ENCODE data around the gene ALS2.
"Not testable (repeated sequence)": the region's sequence is repeated elsewhere in the genome, so short reads cannot be mapped to it uniquely, and the experiment has no call there.

The ALS2 gene

DNA sequence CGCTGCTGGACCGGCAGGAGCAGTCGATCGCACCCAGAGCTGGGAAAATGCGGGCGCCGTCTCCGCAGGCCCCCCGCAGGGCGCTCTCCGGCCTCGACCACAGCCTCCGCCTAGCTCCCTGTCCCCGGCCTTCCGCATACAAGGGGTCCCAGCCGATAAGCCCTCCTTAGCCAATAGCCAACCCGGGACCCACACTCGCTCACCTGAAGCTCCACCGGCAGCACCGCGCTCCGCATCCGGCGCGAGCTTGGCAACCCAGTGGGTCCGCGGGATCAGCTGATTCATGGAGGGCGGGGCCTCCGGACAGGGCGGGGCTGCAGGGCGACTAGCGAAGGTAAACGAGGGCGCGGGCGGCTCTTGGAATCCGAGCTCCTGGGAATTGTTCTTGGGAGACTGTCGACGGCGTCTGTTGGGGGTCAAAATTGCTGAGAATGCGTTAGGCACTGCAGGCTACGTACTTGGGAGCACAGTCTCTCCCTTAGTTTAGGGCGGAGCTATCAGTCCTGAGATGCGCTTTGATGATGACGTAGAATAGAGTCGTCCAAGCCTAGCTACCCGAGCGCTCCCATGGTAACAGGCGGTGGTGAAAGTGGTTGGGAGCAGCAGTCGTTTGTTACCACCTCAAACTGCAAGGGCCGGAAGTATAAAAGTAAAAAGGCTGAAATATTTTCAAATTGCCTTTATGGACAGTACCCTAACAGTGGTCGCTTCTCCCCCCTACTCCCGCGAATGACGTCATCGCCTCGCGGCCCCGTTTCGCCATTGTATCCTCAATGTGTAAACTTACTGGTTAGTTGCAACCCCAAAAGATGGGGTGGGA lies at the start of gene ALS2:
TSS of gene ALS2 (minus strand) at position 260 of the 820 bp plus-strand sequence. CDS start 12,048 bp downstream, outside the sequence.
- peak within 1 kb of the TSS; percentile 75 for H3K4me3 ChIP-seq (ENCODE audit: low read depth, low read length)

- H3K4me3 ChIP-seq (ENCODE audit: low read depth, low read length) = no peak overlapping the region
These were observed 47.5 kb upstream of the ALS2 start for GRCh38 chr2:201828220-201828619.

- no peak overlapping the region for H3K4me3 ChIP-seq (ENCODE audit: low read depth, low read length)
These were observed 46.9 kb upstream of the ALS2 start for GRCh38 chr2:201827621-201828020.

- H3K4me3 ChIP-seq (ENCODE audit: low read depth, low read length) = no peak overlapping the region
These were observed 43.5 kb upstream of the ALS2 start for GRCh38 chr2:201824212-201824611.

DNA sequence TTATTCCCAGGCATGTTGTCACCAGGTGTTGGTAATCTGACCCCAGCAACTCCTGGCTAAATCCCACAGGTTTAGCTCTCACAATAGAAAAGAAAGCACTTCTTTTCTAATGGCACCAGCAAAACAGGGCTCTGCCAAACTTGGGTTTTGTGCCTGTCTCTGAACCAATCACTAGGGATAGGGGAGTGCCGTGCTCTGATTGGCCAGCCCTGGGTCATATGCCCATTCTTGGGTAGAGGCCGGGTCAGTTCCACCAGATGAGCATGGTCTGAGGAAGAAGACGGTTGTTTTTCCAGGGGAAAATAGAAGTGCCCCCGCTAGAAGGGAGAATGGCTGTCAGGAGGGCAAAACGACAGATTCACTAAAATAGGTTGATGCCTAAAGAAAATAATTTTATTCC lies 40.3 kb upstream of the ALS2 start:
- no peak overlapping the region for H3K4me3 ChIP-seq (ENCODE audit: low read depth, low read length)

- H3K4me3 ChIP-seq (ENCODE audit: low read depth, low read length) = no peak overlapping the region
These were observed 39.8 kb upstream of the ALS2 start for GRCh38 chr2:201820383-201821007.

DNA sequence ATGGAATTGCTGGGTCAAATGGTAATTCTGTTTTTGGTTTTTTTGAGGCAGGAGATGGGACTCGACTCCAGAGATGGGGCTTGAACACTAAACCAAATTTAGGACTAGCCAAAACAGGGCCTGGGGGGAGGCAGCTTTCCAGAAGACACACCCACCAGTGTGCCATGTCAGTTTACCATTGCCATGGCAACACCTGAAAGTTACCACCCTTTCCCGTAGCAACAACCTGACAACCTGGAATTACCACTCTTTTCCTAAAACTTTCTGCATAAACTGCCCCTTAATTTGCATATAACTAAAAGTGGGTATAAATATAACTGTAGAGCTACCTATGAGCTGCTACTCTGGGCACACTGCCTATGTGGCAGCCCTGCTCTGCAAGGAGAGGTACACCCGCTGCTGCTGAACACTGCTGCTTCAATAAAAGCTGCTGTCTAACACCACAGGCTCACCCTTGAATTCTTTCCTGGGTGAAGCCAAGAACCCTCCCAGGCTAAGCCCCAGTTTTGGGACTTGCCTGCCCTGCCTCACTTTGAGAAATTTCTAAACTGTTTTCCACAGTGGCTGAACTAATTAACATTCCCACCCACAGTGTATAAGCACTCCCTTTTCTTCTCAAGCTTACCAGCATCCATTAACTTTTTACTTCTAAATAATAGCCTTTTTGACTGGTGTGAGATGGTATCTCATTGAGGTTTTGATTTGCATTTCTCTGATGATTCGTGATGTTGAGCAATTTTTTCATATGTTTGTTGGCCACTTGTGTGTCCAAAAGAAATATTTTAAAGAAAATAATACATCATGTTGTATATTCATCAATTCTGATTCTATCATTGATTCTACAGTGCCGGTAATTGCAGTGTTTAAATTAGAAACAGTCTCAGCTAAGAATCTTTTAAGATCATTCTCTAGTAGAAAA lies 36.2 kb upstream of the ALS2 start:
- H3K4me3 ChIP-seq (ENCODE audit: low read depth, low read length) = no peak overlapping the region

DNA sequence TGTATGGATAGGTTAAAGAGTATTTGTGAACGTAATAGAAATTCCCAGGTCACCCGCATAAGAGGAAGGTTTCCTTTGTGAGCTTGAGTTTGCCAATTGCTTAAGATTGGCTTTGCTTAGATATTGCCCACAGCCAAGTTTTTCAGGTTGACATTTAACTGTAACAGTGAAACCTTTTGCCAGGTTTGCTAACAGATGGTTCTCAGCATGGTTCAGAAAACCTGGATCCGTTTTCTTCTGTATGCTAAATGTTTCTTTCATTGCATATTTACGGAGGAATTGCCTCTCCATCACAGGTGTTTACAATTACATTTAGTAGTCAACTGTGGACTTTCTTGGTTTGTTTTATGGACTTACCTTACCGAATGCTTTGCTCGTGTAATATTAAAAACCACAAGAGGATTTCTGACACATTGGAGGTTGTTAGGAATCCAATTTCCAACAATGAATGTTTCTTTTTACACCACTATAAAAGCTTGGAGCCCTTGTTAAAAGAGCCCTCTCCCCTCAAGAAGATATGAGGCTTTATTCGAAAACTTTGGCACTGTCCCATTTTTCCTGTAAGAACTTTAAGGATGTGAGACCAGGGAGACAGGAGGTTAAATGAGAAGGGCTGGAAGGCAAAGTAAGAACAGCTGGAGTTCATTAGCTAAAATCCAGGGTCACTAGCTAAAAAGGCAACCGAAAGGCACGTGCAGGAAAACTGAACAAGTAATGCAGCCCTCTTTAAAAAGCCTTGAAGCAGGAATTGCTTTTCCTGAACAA lies 33.4 kb upstream of the ALS2 start:
- H3K4me3 ChIP-seq (ENCODE audit: low read depth, low read length) = no peak overlapping the region

GRCh38 chr2:201810604-201811003 lies 29.9 kb upstream of the ALS2 start:
- not testable (repeated sequence) for H3K4me3 ChIP-seq (ENCODE audit: low read depth, low read length)

DNA sequence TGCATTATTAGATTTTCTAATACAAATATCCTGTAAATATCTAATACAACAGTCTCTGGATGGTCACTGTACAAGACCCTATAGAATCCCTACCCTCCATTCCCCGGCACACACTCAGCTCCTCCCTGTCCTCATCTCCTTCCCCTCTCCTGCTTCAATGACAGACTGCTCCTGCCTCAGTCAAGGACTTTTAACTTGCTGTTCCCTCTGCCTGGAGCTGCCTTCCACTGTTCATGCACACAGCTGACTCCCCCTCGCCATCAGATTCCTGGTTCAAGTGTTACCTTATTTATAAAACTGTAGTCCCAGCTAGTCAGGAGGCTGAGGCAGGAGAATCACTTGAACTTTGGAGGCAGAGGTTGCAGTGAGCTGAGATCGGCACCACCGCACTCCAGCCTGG lies 28.9 kb upstream of the ALS2 start:
- no peak overlapping the region for H3K4me3 ChIP-seq (ENCODE audit: low read depth, low read length)

DNA sequence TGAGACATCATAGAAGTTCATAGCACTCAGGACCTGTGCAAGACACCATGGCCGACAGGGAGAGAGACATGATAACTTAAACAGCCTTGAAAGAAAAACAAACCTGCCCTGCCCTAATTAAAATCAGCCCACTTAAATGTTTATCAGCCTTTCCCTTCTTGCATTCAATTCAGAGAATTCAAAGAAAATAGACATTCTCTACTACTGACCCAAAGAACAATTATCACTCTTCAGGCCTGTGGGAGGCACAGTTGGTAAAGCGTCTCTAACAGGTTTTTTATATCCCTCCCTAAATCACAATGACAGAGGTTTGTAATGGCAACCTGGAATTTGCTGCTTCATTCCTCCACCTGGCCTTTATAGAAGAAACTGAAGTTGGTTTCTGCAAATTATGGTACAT lies 27.3 kb upstream of the ALS2 start:
- H3K4me3 ChIP-seq (ENCODE audit: low read depth, low read length) = no peak overlapping the region

- no peak overlapping the region for H3K4me3 ChIP-seq (ENCODE audit: low read depth, low read length)
These were observed 26.8 kb upstream of the ALS2 start for GRCh38 chr2:201807452-201807999.

GRCh38 chr2:201806442-201807170 lies 25.9 kb upstream of the ALS2 start, which contains the start of gene CDK15:
TSS of gene CDK15 (plus strand) at chr2:201806537. CDS start at chr2:201806665, 128 bp downstream.
- no peak within 1 kb of the TSS for H3K4me3 ChIP-seq (ENCODE audit: low read depth, low read length)

DNA sequence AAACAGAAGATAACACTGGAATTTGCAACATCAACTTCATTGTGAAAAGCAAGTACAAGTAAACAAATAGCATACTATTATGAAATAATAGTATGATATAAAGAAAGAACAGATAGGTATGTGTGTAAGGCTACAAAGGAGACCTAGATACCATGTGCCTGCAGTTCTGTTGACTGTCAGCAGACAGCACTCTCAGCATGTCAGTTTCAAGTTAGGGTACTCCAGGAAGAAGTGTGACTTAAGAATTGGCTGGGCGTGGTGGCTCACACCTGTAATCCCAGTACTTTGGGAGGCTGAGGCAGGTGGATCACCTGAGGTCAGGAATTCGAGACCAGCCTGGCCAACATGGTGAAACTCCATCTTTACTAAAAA lies 18.2 kb upstream of the ALS2 start:
- H3K4me3 ChIP-seq (ENCODE audit: low read depth, low read length) = not testable (repeated sequence)

GRCh38 chr2:201798252-201798913 lies 17.6 kb upstream of the ALS2 start:
- no peak overlapping the region for H3K4me3 ChIP-seq (ENCODE audit: low read depth, low read length)

- no peak overlapping the region for H3K4me3 ChIP-seq (ENCODE audit: low read depth, low read length)
These were observed 16.6 kb upstream of the ALS2 start for GRCh38 chr2:201797175-201797840.

DNA sequence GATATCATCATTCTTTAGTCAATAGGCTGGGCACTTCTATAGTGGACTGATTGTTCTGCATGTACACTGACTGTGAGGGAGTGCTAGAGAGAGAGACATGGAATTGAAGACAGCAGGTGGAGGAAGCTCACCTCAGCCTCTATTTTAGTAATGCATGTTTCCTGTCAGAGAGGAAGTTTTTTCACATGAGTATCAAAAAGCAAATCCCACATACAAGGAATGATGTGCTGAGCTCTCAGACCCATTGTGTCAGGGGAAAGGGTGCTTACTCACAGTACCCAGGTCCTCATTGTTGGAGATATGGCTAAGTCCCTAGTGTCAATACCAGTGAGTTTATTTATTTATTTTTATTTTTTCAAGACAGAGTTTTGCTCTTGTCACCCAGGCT lies 15.7 kb upstream of the ALS2 start:
- no peak overlapping the region for H3K4me3 ChIP-seq (ENCODE audit: low read depth, low read length)

DNA sequence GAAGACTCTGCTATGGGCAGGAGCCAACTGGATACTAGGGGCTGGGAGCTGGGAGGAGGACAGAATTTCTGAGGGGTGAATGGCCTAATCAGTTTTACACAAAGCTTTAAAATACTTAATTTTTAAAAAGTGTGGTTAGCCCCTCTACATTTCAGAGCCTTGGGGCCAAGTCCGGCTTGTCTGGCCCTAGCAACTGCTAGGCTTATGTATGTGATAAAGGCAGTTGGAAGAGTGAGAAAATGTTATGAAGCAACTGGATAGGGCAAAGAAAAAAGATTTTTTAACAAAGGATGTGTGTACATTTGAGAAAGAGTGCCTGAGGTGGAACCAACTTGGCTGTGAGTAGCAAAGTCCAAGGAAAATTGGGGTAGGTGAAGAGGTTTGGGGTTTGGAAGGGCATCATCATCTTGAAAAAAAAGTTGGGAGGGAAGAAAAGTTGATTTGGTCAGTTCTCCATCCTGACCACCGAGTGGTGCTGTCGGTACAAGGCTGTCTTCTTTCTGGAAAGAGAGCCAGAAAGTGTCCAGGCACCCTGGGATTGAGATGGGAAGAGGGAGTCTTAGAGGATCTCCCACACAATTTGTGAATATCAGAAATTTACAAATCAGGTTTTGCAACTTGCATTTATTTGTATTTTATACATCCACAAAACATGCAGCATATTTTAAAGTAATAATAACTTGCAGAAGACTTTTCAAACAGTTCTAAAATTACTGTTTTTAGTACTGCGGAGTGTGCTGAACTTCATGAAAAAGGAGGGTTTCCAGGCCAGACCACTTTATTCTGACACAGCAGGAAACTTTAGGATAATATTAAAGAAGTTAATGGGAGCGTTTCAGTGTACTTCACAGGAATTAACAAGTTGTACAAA lies 15.1 kb upstream of the ALS2 start:
- H3K4me3 ChIP-seq (ENCODE audit: low read depth, low read length) = no peak overlapping the region
